Measurements from ENCODE around the gene FBXW12. TPM values are rescaled to one million over a fixed set of nuclear protein-coding genes. Genes with fewer than 3 reads are reported as not detected.
"Not testable (repeated sequence)": the region's sequence is repeated elsewhere in the genome, so short reads cannot be mapped to it uniquely, and the experiment has no call there.

The FBXW12 gene
- total and polyA plus RNA-seq, 2 of the 8 experiments (the other 6 are each of a cell fraction or from before 2014, with no cell fraction given): 0.35 to 0.85 TPM

- TF ChIP-seq CHD1 (IDR thresholded peaks at IDR 0.05; ENCODE audit: low read depth, low read length) (no peak), RAD21 (IDR thresholded peaks at IDR 0.05 in 1 of 2, conservative IDR thresholded peaks at IDR 0.05 in 1 of 2; ENCODE audit: low read depth in 2 of 2, low read length in 2 of 2) (peak; percentile 88 to 91), ASH2L (IDR thresholded peaks at IDR 0.05; ENCODE audit: low read length) (no peak), HDAC6 (IDR thresholded peaks at IDR 0.05; ENCODE audit: low read depth, low read length) (no peak)
Observed at GRCh38 chr3:48400824-48401433, 28.9 kb downstream of the FBXW12 start (continued).

GRCh38 chr3:48401434-48401901, 29.4 kb downstream of the FBXW12 start:
- H3K4me3 ChIP-seq (ENCODE audit: extremely low read depth in 1 of 4, insufficient read depth in 2 of 4, low read depth in 3 of 4, low read length in 4 of 4); H3K79me2 ChIP-seq (ENCODE audit: control insufficient read depth in 1 of 2, insufficient read depth in 2 of 2, low read length in 2 of 2); H2AK5ac ChIP-seq (ENCODE audit: low read depth, low read length); H3K27me3 ChIP-seq (replicated peaks in 1 of 4; ENCODE audit: control insufficient read depth in 3 of 4, extremely low read depth in 1 of 4, insufficient read depth in 3 of 4, low read length in 3 of 4); H4K5ac ChIP-seq (ENCODE audit: insufficient read length, low read depth, low read length); H3K14ac ChIP-seq (ENCODE audit: insufficient read length); FAIRE-seq; H2BK5ac ChIP-seq (ENCODE audit: low read depth, low read length); H3K23me2 ChIP-seq (ENCODE audit: low read depth, low read length); H2BK120ac ChIP-seq (replicated peaks; ENCODE audit: low read depth, low read length); H3K9ac ChIP-seq (replicated peaks in 1 of 4; ENCODE audit: extremely low read depth in 1 of 4, low read depth in 3 of 4, low read length in 3 of 4); H4K8ac ChIP-seq (ENCODE audit: extremely low read depth, insufficient read depth, low read length); H3K56ac ChIP-seq (replicated peaks; ENCODE audit: insufficient read length, low read depth, low read length); H3K27ac ChIP-seq (ENCODE audit: low read depth, low read length); H2BK15ac ChIP-seq (ENCODE audit: low read length); H3K4ac ChIP-seq (replicated peaks; ENCODE audit: insufficient read length, low read depth, low read length); H2BK12ac ChIP-seq (ENCODE audit: low read depth, low read length); H3K18ac ChIP-seq (ENCODE audit: extremely low read depth, low read length); H3K23ac ChIP-seq (ENCODE audit: insufficient read length); H3K79me1 ChIP-seq (ENCODE audit: low read depth, low read length); H2AFZ ChIP-seq (ENCODE audit: low read length); DNase-seq (ENCODE audit: low read depth in 1 of 2, low spot score in 2 of 2); H3K4me1 ChIP-seq (replicated peaks in 1 of 4; ENCODE audit: control insufficient read depth in 3 of 4, insufficient read depth in 4 of 4, low read length in 3 of 4); H3K9me3 ChIP-seq (ENCODE audit: insufficient read depth in 2 of 2, low read depth in 1 of 2, low read length in 1 of 2); H3K4me2 ChIP-seq (ENCODE audit: insufficient read depth in 1 of 2, low read depth in 2 of 2, low read length in 2 of 2); H4K91ac ChIP-seq (replicated peaks; ENCODE audit: insufficient read length, low read length); H2BK20ac ChIP-seq (ENCODE audit: low read length): not testable (repeated sequence)
- CTCF ChIA-PET (ENCODE audit: partially characterized antibody): interaction anchor here (0.8 to 9.2 kb wide), 37 partner anchors 7 to 210 kb away, joined by 3 to 220 read pairs (median 7); partner anchors contain the start of genes ATRIP, CCDC51, PLXNB1 and TMA7
- WGBS, 2 experiments (ENCODE audit: extremely low coverage in 1 of 2, insufficient coverage in 1 of 2, insufficient read length in 1 of 2, insufficient replicate concordance in 2 of 2, low coverage in 1 of 2, low lambda C conversion rate in 2 of 2, missing lambda C conversion rate in 1 of 2): 97% methylated on average over 12 of the region's 12 CpGs; no CpG with 5 or more reads in 1 of the 2 experiments
- POLR2A ChIA-PET (ENCODE audit: partially characterized antibody): interaction anchor here (0.7 to 20.2 kb wide), 21 partner anchors 10 to 223 kb away, joined by 3 to 650 read pairs (median 4); partner anchors contain the start of genes CCDC51, FBXW12, PFKFB4 and PLXNB1
- peaks cover 10 to 33% (median 27%) of the 10 kb centered on the region in 4 experiments; a peak in 7 of 8 replicates for H3K36me3 ChIP-seq (ENCODE audit: control insufficient read depth in 2 of 4, insufficient read depth in 4 of 4, low read length in 3 of 4)
- H4K20me1 ChIP-seq (replicated peaks in 1 of 2; ENCODE audit: control insufficient read depth in 1 of 2, insufficient read depth in 2 of 2, low read length in 2 of 2): peaks cover 5 to 12% of the 10 kb centered on the region in 2 experiments

Measured in H1 (cell line).